ENCODE data around the gene FBXO45.
"Not testable (repeated sequence)": the region's sequence is repeated elsewhere in the genome, so short reads cannot be mapped to it uniquely, and the experiment has no call there.

Gene FBXO45

DNA sequence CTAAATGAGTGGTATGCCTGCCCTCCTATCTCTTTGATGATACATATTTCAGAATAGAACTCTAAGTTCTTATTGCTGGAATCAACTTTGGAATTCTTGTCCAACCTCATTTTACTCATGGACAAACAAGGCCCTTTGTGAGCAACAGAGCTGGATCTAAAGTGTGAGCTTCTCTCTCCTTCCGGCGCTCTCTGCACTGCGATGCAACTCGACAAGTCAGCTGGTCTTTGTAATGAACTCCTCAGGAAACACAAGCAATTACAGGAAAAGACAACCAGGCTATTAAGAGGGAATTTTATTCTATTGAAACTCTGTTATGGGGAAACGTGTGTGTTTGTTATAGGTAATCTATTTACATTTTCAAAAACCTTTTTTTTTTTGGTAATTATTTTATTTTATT lies 50.8 kb downstream of the FBXO45 start:
- no peak for DNase-seq (ENCODE audit: low spot score)

DNA sequence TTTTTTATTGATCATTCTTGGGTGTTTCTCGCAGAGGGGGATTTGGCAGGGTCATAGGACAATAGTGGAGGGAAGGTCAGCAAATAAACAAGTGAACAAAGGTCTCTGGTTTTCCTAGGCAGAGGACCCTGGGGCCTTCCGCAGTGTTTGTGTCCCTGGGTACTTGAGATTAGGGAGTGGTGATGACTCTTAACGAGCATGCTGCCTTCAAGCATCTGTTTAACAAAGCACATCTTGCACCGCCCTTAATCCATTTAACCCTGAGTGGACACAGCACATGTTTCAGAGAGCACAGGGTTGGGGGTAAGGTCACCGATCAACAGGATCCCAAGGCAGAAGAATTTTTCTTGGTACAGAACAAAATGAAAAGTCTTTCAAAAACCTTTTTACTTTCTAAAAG lies 51.2 kb downstream of the FBXO45 start:
- DNase-seq (ENCODE audit: low spot score): not testable (repeated sequence)

DNA sequence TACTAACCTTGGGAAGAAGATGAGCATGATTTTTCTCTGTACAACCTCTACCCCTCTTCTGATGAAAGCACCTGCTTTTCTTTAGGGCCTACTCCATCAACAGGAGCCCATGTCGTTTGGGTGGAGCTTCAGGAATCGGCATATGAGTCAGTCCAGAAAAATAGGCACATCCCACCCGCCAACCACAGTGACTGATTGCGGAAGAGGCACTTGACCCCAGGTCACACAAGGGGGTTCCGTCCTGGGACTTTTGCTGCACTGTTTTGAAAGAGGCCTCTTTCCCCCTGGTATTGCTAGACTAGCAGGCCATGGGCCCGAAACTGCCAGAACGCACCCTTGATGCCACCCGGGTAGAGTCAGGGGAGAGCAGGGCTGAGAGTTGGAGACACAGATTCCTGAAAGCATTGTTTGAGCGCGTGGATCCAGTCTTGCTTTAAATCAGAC lies 51.7 kb downstream of the FBXO45 start:
- DNase-seq (ENCODE audit: low spot score): no peak

DNA sequence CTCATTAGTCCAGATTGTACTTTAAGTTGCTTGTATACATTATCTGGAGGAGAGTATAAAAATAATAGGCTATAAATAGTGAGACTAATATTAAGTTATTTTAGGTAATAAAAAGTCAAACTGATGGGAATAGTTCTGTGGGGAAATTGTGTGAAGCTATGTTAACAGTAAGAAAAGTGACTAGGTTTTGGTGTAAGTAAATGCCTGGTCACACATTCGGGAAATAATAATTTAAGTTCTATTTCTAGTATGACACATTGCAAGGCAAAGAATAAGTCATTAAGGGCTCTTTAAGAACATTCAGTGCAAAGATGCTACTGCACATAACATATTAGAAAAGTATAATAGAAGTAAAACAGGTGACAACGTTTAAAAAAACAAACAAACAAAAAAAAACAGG lies 52.2 kb downstream of the FBXO45 start:
- DNase-seq (ENCODE audit: low spot score): no peak

DNA sequence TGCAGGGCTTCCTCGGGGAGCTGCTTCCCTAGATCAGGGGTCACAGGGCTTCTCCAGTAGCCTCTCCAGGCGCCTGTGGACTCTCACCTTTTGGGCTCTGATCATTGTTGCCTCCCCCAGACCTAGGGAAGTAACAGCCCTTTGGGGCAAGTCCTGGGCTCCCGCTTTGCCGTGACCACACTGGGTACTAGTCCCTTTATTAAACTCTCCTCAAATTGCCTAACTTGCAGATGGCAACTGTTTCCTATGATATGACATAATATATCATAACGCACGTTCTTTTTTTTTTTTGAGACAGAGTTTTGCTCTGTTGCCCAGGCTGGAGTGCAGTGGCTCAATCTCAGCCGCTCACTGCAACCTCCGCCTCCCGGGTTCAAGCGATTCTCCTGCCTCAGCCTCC lies 53.2 kb downstream of the FBXO45 start:
- DNase-seq (ENCODE audit: low spot score): no peak

DNA sequence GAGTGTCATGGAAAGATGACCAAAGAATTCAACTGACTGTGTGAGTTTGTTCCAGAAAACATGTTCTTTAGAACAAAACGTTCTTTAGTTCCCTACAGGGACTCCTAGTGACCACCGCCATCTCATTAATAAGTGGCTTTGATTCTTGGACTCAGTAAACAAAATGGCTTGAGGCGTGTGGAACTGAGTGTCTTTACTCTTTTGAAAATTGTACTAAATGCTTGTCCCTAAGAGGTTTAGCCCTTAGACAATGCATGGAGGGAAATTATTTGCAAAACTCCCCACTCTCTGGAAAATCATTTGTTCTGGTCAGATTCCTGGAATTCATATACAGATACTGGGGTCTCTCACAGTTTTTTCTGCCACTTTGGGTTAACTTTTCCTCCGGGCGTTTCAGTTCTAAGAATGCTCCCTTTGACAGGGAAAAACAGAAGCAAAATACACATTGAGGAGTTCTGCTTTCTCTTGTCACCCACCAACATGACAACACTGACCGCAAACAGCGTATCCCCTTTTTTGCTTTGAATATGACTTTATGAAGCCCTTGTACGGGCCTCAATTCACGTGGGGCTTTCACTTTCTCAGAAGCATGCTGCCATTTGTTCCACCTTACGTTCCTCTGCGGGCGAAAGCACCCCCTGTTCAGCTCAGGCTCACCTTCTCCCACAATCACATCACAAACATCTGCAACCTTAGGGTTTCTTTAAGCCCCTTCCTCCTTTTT lies 55.8 kb downstream of the FBXO45 start:
- DNase-seq (ENCODE audit: low spot score): no peak

DNA sequence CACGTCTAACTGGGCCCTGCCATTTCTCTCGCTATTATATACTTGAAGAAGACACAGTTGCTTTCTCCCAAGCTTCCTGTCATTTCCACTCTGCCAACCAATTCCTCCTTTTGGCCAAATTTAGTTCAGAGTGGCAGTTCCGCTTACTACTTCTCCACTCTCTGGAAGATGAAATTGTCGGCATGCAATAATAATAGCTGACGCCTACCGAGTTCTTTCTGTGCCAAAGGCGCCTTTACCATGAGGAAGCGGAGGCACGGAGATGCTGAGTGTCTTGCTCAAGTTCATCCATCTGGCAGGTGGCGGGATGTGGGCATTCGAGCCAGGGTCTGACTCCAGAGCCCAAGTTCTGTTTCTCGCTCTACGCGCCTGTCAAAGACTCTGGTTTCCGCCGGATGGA lies 56.4 kb downstream of the FBXO45 start:
- no peak for DNase-seq (ENCODE audit: low spot score)

DNA sequence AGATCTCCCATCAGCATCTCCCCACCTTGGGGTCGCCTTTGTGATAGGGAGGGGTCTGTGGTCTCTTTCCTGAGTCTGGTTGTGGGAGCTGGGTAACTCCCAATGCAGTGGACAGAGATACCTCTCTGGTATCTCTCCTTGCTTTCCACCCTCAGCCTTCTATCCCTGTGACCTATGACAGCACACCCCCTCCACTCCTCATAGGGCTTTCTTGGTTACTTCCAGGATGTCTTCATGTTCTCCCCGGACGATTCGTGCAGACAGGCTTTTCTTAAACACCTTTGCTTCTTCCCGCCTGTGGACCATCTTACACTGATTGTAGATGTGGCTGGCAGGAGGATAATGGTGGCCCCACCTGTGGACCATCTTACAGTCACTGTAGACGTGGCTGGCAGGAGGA lies 56.9 kb downstream of the FBXO45 start:
- no peak for DNase-seq (ENCODE audit: low spot score)

DNA sequence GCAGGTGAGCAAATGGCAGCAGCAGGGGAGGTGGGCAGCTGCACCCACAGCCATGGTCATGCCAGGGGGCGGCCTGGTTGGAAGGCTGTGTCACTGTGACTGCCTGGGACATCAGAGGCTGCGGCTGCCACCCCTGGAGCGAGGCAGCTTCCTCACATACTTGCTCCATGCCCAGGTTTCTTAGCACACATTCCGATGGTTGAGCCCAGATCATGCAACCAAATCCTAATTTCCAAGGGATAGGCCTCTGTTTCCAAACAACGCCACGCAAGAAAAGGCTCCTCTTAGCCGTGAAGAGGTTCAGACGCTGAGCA lies 59.4 kb downstream of the FBXO45 start:
- no peak for DNase-seq (ENCODE audit: low spot score)

DNA sequence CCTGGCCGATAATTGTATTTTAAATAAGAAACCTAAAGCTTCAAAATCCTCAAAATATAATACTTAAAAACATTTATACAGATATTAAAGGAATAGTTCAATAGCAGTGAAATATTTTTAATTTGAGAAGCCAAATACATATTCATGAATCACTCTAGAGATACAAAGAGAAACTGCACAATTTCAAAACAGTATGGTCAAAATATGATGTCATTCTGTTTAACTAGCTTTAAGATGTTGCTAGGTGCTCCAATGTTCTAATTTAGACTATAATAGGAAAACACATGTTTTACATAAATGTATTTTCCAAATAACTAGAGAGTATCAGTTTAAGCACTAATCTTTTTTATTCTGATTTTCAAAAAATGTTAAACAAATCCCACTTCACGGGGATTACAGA lies 60.8 kb downstream of the FBXO45 start:
- no peak for DNase-seq (ENCODE audit: low spot score)

DNA sequence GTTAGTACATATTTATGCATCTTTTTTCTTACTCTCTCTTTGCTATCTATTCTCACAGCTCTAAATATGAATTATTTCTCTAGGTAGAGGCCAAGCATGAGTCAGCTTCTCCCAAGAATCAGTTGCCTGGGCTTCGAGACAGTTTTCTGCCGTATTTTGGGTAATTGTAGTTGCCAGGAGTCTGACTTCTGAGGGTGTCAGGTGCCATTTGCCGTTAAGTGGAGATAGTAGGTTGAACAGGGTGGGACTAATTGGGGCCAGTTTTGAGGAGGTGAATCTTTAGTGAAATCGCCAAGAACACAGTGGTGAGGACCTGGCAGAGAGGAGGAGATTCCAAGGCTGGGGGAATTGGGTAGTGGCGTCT lies 63.2 kb downstream of the FBXO45 start:
- no peak for DNase-seq (ENCODE audit: low spot score)

DNA sequence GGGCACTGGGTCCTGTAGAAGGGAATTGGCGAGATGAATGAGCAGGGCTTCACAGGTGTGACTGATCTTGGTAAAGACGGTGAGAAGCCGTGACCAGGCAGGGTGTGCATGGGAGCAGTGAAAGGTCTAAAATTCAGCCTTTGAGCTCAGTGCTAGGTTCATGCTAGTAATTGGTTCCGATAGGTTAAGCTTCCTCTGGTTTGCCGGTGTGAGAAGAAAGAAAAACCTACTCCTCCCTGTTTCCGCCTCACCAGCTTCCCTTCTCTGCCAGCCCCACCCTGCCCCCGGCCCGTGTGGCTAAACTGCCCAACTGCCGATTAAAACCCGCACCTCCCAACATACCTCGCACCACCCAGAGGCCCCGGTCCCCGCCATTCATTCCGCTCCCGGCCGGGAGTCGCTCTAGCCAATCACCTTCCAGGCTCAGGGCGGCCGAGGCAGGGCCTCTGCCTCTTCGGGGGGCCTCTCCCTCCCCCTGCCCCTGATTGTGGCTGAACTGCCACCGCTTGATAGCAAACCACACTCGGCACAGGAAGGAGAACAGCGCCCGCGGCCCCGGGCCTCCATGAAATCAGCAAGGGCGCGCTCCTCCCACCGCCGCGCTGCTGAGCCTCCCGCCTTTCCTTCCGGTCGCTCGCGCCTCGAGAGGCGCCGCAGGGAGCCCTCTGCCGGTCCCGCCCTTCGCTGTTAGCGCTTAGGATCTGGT lies 63.7 kb downstream of the FBXO45 start:
- peak; percentile 83 for DNase-seq (ENCODE audit: low spot score)

DNA sequence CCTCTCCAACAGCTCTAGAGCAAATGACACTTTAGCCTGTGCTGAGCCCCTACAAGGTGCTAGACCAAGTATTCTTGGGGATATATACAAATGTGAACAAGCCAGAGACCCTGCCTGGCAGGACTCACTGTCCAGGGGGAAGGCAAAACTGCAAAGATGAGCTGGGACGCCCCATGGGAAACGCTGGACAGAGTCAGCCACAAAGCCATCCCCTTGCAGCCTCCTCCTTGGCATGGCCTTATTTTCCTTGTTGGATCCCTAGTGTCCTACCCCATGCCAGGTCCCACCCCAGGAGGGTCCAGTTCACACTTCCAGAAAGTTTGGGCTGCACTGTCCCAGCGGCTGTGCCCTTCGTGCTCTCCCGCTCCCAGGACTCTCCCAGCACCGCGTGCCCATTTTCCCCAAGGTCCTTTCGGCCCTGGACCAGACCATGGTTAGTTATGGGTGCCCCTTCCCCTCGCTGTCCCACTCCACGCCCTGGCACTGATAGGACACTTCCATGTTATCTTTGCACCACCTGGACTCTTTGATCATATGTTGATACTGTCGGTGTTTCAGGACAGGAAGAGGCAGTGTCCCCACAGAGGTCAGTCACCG lies 65.2 kb downstream of the FBXO45 start:
- no peak for DNase-seq (ENCODE audit: low spot score)

DNA sequence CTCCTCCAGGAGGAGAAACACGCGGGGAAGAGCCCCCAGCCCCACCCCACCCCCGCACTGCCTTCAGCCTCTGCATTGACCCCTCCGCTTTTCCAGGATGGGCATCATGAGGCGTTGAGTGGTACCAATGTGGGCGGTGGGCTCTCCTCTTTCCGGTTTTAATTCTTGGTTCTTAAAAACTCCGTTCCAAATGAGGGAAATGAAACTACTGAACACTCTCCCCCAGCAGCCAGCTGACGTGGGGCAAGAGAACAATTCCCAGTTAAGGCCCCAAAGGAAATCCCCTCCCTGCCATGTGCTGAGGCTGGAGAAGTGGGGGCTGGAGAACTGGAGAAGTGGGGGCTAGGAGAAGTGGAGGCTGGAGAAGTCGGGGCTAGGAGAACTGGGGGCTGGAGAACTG lies 65.8 kb downstream of the FBXO45 start:
- no peak for DNase-seq (ENCODE audit: low spot score)

DNA sequence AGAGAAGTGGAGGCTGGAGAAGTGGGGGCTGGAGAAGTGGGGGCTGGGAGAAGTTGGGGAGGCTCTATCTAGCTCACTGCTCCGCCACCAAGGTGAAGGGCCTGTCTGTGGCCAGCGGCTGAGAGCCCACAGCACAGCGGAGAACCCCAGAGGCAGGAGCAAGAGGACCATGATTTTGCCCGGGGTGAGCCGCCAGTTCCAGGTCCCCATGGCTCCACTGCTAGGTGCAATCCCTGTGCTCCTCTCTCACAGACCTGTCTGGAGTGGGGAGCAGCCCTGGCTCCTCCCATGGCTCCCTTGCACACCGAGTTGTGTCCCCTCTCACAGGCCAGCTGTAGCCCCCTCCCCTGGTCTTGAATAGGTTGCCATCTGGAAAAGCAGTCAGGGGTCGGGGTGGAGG lies 66.4 kb downstream of the FBXO45 start:
- no peak for DNase-seq (ENCODE audit: low spot score)

DNA sequence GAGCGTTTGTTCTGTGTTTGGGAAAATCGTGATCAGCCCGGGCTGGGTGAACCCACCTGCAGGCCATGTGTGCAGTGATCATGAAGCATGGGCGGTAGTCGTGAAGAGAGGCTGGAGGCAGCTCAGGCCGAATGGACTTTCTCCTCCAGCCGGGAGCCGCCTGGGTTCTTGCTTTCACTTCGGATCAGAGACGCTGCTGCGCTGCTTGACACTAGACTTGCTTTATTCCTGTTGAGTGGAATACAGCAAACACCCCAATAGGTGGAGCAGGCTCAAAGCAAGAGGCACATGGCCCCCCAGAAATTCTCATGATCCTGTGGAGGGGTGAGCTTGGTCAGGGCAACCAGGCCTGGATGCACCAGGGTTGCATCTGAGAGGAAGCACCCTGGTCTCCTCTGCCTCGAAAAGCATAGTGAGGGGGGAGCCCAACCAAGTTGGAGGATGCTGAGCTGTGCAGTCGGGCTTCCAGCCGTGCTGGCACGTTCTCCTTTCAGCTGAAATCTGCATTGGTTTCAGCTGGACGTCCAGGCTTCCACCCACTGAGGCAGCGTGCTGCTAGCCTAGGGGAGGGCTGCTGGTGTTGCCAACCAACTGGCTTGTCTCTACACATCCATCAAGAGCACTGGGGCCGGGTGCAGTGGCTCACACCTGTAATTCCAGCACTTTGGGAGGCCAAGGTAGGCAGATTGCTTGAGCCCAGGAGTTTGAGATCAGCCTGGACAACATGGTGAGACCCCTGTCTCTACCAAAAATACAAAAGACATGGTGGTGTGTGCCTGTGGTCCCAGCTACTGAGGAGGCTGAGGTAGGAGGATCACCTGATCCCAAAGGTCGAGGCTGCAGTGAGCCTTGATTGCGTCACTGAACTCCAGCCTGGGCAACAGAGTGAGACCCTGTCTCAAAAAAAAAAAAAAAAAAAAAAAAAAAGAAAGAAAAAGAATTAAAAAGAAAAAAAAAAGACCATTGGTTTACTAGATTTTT lies 68.2 kb downstream of the FBXO45 start:
- no peak for DNase-seq (ENCODE audit: low spot score)

DNA sequence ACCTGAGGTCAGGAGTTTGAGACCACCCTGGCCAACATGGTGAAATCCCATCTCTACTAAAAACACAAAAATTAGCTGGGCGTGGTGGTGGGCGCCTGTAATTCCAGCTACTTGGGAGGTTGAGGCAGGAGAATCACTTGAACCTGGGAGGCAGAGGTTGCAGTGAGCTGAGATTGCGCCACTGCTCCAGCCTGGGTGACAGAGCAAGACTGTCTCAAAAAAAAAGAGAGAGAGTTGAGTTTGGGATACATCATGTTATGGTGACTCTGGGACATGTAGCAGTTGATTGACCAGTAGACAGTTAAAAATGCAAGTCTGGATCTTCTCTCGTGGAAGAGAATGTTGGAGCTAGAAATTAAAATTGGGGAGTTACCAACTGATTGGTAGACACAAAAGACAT lies 69.5 kb downstream of the FBXO45 start:
- not testable (repeated sequence) for DNase-seq (ENCODE audit: low spot score)

All from hepatic stellate cell (primary cell).